ENCODE measurements around the gene OPN3.

Gene OPN3

GRCh38 chr1:241586905-241587512, 53.2 kb downstream of the OPN3 start:
- no peak for DNase-seq

- no peak for DNase-seq
These were observed 57.2 kb downstream of the OPN3 start for GRCh38 chr1:241582921-241583321.

- peak; percentile 3 for DNase-seq
These were observed 60.7 kb downstream of the OPN3 start for GRCh38 chr1:241579434-241579833.

- DNase-seq = no peak
These were observed 66.0 kb downstream of the OPN3 start for GRCh38 chr1:241574154-241574553.

GRCh38 chr1:241569848-241570247, 70.3 kb downstream of the OPN3 start:
- DNase-seq = no peak

- no peak for DNase-seq
These were observed 79.4 kb downstream of the OPN3 start for GRCh38 chr1:241560849-241561187.

GRCh38 chr1:241560146-241560848, 79.9 kb downstream of the OPN3 start:
- no peak for DNase-seq

- DNase-seq = no peak
These were observed 82.5 kb downstream of the OPN3 start for GRCh38 chr1:241557551-241558193.

GRCh38 chr1:241557031-241557430, 83.1 kb downstream of the OPN3 start:
- DNase-seq = no peak

- no peak for DNase-seq
These were observed 84.6 kb downstream of the OPN3 start for GRCh38 chr1:241555526-241555925.

GRCh38 chr1:241553886-241554592, 86.1 kb downstream of the OPN3 start:
- DNase-seq = no peak

GRCh38 chr1:241551759-241552638, 88.2 kb downstream of the OPN3 start:
- DNase-seq = no peak

GRCh38 chr1:241550318-241550717, 89.9 kb downstream of the OPN3 start:
- no peak for DNase-seq

GRCh38 chr1:241548008-241548407, 92.2 kb downstream of the OPN3 start:
- DNase-seq = no peak

All from NCI-H146 (cell line).